ENCODE results near the gene CRACR2B. TPM values are rescaled to one million over a fixed set of nuclear protein-coding genes. Genes with fewer than 3 reads are reported as not detected.

Gene CRACR2B
- total RNA-seq, 1 donor from 2014 or later, result 0.53 TPM

DNA sequence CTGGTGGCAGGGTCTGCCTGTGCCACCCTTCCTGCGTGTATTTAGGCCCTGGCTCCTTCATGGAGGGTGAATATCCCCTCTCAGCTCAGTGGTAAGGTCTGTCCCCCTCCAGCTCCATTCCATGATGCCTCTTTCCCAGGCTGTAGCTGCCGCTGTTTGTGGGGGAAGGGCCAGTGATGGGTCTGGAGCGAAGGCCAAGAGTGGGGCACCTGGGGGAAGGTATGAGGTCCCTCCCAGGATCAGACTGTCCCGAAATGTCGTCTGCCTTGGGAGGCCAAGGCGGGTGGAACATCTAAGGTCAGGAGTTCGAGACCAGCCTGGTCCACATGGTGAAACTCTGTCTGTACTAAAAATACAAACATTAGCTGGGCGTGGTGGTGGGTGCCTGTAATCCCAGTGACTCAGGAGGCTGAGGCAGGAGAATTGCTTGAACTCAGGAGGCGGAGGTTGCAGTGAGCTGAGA lies 6.2 kb downstream of the CRACR2B start:
- H3K36me3 ChIP-seq (ENCODE audit: control insufficient read depth, insufficient read depth, low read length), result peaks cover 24% of the 10 kb centered on the region
- H3K27me3 ChIP-seq (ENCODE audit: control insufficient read depth, insufficient read depth, low read length), result peaks cover 2% of the 10 kb centered on the region
- peak overlapping the region; percentile 67 for H3K4me3 ChIP-seq (ENCODE audit: low read depth, low read length)
- DNase-seq (ENCODE audit: low read depth), result peak; percentile 40
- FAIRE-seq, result no peak
- TF ChIP-seq, protein P1, sequence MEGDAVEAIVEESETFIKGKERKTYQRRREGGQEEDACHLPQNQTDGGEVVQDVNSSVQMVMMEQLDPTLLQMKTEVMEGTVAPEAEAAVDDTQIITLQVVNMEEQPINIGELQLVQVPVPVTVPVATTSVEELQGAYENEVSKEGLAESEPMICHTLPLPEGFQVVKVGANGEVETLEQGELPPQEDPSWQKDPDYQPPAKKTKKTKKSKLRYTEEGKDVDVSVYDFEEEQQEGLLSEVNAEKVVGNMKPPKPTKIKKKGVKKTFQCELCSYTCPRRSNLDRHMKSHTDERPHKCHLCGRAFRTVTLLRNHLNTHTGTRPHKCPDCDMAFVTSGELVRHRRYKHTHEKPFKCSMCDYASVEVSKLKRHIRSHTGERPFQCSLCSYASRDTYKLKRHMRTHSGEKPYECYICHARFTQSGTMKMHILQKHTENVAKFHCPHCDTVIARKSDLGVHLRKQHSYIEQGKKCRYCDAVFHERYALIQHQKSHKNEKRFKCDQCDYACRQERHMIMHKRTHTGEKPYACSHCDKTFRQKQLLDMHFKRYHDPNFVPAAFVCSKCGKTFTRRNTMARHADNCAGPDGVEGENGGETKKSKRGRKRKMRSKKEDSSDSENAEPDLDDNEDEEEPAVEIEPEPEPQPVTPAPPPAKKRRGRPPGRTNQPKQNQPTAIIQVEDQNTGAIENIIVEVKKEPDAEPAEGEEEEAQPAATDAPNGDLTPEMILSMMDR (IDR thresholded peaks at IDR 0.05; ENCODE audit: insufficient read depth, low read length, severe bottlenecking), result no peak

DNA sequence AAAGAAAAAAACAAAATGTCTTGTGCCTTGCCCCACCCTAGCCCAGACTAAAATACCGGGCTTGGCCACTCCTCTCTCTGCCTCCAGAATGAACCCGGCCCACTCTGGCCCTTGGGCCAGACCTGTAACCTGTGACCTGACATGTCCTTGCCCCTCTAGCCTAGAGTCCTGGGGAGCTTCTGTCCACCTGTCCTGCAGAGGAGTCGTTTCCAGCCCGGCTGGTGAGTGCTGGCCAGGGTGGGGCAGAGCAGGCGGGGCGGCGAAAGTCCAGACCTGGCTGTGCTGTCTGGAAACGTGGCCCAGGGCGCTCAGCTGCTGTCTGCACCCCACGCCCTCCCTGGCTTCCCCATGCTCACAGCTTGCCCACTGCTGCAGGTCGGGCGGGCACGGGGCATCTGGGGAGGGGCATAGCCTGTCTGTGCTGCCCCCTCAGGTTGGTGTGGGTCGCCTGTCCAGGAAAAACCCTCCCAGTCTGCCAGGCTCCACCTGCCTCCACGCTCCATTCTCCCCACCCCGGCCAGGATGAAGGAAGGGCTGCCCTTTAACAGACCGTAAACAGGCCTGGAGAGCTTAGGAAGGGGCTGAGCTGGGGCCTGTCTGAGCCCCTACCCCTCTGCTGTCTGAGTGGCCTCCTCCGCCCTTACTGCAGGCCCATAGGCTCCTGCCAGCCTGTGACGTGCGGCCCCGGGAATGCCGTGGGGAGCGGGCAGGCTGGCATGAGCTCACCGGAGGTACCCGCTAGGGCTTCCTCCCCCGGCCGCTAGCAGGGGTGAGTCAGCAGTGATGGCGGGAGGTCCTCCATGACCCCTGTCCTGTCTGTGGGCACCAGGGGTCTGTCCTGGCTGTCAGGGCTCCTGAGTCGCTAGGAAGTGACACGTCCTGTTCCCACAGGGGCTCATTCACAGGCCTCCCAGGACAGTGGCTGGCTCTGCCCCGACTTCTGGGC lies 6.9 kb downstream of the CRACR2B start:
- DNase-seq (ENCODE audit: low read depth) (peak; percentile 89), FAIRE-seq (peak; percentile 52)
- TF ChIP-seq, protein P1 (IDR thresholded peaks at IDR 0.05; ENCODE audit: insufficient read depth, low read length, severe bottlenecking), result no peak
- Histone ChIP-seq H3K36me3 (ENCODE audit: control insufficient read depth, insufficient read depth, low read length) (peaks cover 28% of the 10 kb centered on the region), H3K4me3 (ENCODE audit: low read depth, low read length) (peak overlapping the region; percentile 16), H3K27me3 (ENCODE audit: control insufficient read depth, insufficient read depth, low read length) (peaks cover 1% of the 10 kb centered on the region)

DNA sequence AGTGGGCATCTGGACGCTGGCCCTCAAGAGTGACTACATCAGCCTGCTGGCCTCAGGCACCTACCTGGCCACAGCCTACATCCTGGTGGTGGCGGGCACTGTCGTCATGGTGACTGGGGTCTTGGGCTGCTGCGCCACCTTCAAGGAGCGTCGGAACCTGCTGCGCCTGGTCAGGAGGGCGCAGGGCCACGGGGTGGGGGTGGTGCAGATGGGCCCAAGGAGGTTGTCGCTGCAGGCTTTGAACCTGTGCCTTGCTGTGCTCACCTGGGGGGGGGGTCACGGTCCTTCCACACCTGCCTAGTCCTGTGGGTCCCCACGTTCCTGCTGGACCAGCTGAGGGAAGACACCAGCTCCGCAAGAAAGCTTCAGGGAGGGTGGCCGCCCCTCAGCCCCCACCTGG lies 8.6 kb downstream of the CRACR2B start:
- Histone ChIP-seq H3K36me3 (ENCODE audit: control insufficient read depth, insufficient read depth, low read length) (peaks cover 41% of the 10 kb centered on the region), H3K27me3 (ENCODE audit: control insufficient read depth, insufficient read depth, low read length) (no peaks in the 10 kb centered on the region), H3K4me3 (ENCODE audit: low read depth, low read length) (no peak overlapping the region)
- FAIRE-seq (no peak), DNase-seq (ENCODE audit: low read depth) (no peak)
- TF ChIP-seq, protein P1 (IDR thresholded peaks at IDR 0.05; ENCODE audit: insufficient read depth, low read length, severe bottlenecking), result no peak

DNA sequence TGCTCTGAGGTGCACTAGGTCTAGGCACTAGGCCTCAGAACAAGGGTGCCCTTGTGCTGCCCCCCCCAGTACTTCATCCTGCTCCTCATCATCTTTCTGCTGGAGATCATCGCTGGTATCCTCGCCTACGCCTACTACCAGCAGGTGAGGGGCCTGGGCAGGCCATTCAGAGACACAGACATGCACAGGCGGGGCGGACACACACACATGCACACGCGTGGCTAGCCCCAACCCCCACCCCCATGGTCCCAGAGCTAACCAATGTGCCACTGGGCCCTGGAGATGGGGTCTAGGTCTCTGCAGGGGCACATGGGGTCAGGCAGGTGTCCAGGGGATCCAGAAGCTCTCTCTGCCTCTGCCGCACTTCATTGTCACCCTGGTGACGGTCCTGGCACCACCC lies 9.0 kb downstream of the CRACR2B start:
- no peak for FAIRE-seq

DNA sequence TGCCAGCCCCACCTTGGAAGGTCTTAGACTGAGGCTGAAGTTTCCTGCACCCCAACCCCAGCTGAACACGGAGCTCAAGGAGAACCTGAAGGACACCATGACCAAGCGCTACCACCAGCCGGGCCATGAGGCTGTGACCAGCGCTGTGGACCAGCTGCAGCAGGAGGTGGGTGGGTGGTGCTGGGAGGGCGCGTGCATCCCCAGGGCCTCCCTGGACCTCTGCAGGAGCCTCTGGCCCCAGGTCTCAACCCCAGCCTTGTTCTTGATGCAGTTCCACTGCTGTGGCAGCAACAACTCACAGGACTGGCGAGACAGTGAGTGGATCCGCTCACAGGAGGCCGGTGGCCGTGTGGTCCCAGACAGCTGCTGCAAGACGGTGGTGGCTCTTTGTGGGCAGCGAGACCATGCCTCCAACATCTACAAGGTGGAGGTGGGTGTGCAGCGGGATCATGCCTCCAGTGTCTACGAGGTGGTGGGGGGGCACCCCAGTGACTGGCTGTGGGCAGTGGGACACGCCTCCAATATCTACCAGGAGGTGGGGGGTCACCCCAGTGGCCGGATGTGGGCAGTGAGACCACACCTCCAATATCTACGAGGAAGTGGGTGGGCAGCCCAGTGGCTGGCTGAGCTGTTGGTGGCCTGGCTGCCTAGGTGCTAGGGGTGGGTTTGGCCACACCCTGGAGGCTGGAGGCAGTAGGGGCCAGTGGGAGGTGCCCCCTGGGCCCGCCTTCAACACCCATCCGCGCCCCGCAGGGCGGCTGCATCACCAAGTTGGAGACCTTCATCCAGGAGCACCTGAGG lies 9.7 kb downstream of the CRACR2B start:
- Histone ChIP-seq H3K36me3 (ENCODE audit: control insufficient read depth, insufficient read depth, low read length) (peaks cover 42% of the 10 kb centered on the region), H3K4me3 (ENCODE audit: low read depth, low read length) (no peak overlapping the region), H3K27me3 (ENCODE audit: control insufficient read depth, insufficient read depth, low read length) (no peaks in the 10 kb centered on the region)
- DNase-seq (ENCODE audit: low read depth), result no peak
- TF ChIP-seq, protein P1 (IDR thresholded peaks at IDR 0.05; ENCODE audit: insufficient read depth, low read length, severe bottlenecking), result no peak
- FAIRE-seq, result no peak

More for the DNA sequence above, 9.0 kb downstream of the CRACR2B start:
- no peaks in the 10 kb centered on the region for H3K27me3 ChIP-seq (ENCODE audit: control insufficient read depth, insufficient read depth, low read length)
- no peak overlapping the region for H3K4me3 ChIP-seq (ENCODE audit: low read depth, low read length)
- H3K36me3 ChIP-seq (ENCODE audit: control insufficient read depth, insufficient read depth, low read length), result peaks cover 42% of the 10 kb centered on the region
- DNase-seq (ENCODE audit: low read depth), result no peak
- TF ChIP-seq, protein P1 (IDR thresholded peaks at IDR 0.05; ENCODE audit: insufficient read depth, low read length, severe bottlenecking), result no peak
